T-helper 1 cell (primary cell): ENCODE measurements around the gene IGF2BP3.
"Not testable (repeated sequence)": the region's sequence is repeated elsewhere in the genome, so short reads cannot be mapped to it uniquely, and the experiment has no call there.

Source experiments
- DNase-seq, 5 donors: peaks; one replicate each; pipeline ENCODE4 v3.0.0-alpha.2; 2012 to 2020

IGF2BP3 gene

GRCh38 chr7:23338439-23338838 lies 131.9 kb downstream of the IGF2BP3 start:
- DNase-seq: no peak

- no peak for DNase-seq
Observed at GRCh38 chr7:23337374-23337773, 132.9 kb downstream of the IGF2BP3 start.

GRCh38 chr7:23336799-23337283 lies 133.4 kb downstream of the IGF2BP3 start:
- DNase-seq: no peak

GRCh38 chr7:23336086-23336485 lies 134.2 kb downstream of the IGF2BP3 start:
- no peak for DNase-seq

GRCh38 chr7:23335621-23336020 lies 134.7 kb downstream of the IGF2BP3 start:
- DNase-seq: no peak

- DNase-seq: no peak
Observed at GRCh38 chr7:23335136-23335535, 135.2 kb downstream of the IGF2BP3 start.

- DNase-seq: no peak
Observed at GRCh38 chr7:23334482-23335056, 135.7 kb downstream of the IGF2BP3 start.

GRCh38 chr7:23333671-23334246 lies 136.5 kb downstream of the IGF2BP3 start:
- no peak for DNase-seq

GRCh38 chr7:23332910-23333612 lies 137.2 kb downstream of the IGF2BP3 start:
- no peak for DNase-seq

- no peak for DNase-seq
Observed at GRCh38 chr7:23332193-23332592, 138.1 kb downstream of the IGF2BP3 start.

- no peak for DNase-seq
Observed at GRCh38 chr7:23331132-23331531, 139.2 kb downstream of the IGF2BP3 start.

GRCh38 chr7:23315366-23315765 lies 154.9 kb downstream of the IGF2BP3 start:
- no peak for DNase-seq

- DNase-seq: not testable (repeated sequence)
Observed at GRCh38 chr7:23312141-23312540, 158.2 kb downstream of the IGF2BP3 start.

GRCh38 chr7:23308754-23309153 lies 161.5 kb downstream of the IGF2BP3 start:
- DNase-seq: no peak

GRCh38 chr7:23306936-23307521 lies 163.3 kb downstream of the IGF2BP3 start:
- DNase-seq: peak in 1 of 5 donors; percentile 7

- peak in 1 of 5 donors; percentile 2 for DNase-seq
Observed at GRCh38 chr7:23299770-23300300, 170.5 kb downstream of the IGF2BP3 start.

GRCh38 chr7:23298885-23299769 lies 171.2 kb downstream of the IGF2BP3 start, which contains the start of gene MALSU1:
MALSU1 (plus strand) TSS chr7:23299339; CDS start chr7:23299353, 14 bp downstream.
- DNase-seq: peak; percentile 91 to 97 (median 92)

- DNase-seq: no peak
Observed at GRCh38 chr7:23298141-23298881, 172.0 kb downstream of the IGF2BP3 start.

GRCh38 chr7:23295401-23295697 lies 174.9 kb downstream of the IGF2BP3 start:
- no peak for DNase-seq

- no peak for DNase-seq
Observed at GRCh38 chr7:23294549-23295400, 175.5 kb downstream of the IGF2BP3 start.
